Colon (tissue), 2 donors: ENCODE results near the gene BTN3A1.
"Not testable (repeated sequence)": the region's sequence is repeated elsewhere in the genome, so short reads cannot be mapped to it uniquely, and the experiment has no call there.

Source experiments
- FAIRE-seq: peaks from 2 replicates; lab custom pipeline; 2012; peaks lifted over from hg19 to GRCh38; lab: Jason Lieb, UNC
- donor health status: control.
- donor health status: control.

BTN3A1 gene

GRCh38 chr6:26415036-26415614, 13.1 kb downstream of the BTN3A1 start:
- FAIRE-seq: no peak

- no peak for FAIRE-seq
Observed at GRCh38 chr6:26415791-26416190, 13.7 kb downstream of the BTN3A1 start.

- FAIRE-seq: no peak
Observed at GRCh38 chr6:26416288-26416687, 14.2 kb downstream of the BTN3A1 start.

- FAIRE-seq: not testable (repeated sequence)
Observed at GRCh38 chr6:26418077-26418476, 16.0 kb downstream of the BTN3A1 start.

- not testable (repeated sequence) for FAIRE-seq
Observed at GRCh38 chr6:26418795-26419194, 16.7 kb downstream of the BTN3A1 start.

- FAIRE-seq: no peak
Observed at GRCh38 chr6:26420688-26421171, 18.7 kb downstream of the BTN3A1 start.

GRCh38 chr6:26421259-26422144, 19.4 kb downstream of the BTN3A1 start:
- no peak for FAIRE-seq

GRCh38 chr6:26422329-26422728, 20.3 kb downstream of the BTN3A1 start:
- FAIRE-seq: no peak

- FAIRE-seq: no peak
Observed at GRCh38 chr6:26426691-26427450, 24.8 kb downstream of the BTN3A1 start.

GRCh38 chr6:26427451-26427809, 25.4 kb downstream of the BTN3A1 start:
- FAIRE-seq: no peak

- no peak for FAIRE-seq
Observed at GRCh38 chr6:26428206-26428605, 26.1 kb downstream of the BTN3A1 start.

- FAIRE-seq: no peak
Observed at GRCh38 chr6:26430787-26431186, 28.7 kb downstream of the BTN3A1 start.

GRCh38 chr6:26431258-26432172, 29.4 kb downstream of the BTN3A1 start:
- FAIRE-seq: no peak

GRCh38 chr6:26432627-26433201, 30.6 kb downstream of the BTN3A1 start:
- no peak for FAIRE-seq

- not testable (repeated sequence) for FAIRE-seq
Observed at GRCh38 chr6:26433680-26434079, 31.6 kb downstream of the BTN3A1 start.

- no peak for FAIRE-seq
Observed at GRCh38 chr6:26436018-26436417, 33.9 kb downstream of the BTN3A1 start.

- FAIRE-seq: no peak
Observed at GRCh38 chr6:26437550-26437949, 35.5 kb downstream of the BTN3A1 start.

- FAIRE-seq: no peak
Observed at GRCh38 chr6:26438000-26438399, 35.9 kb downstream of the BTN3A1 start.

- FAIRE-seq: no peak
Observed at GRCh38 chr6:26439151-26440125, 37.4 kb downstream of the BTN3A1 start.

GRCh38 chr6:26440977-26441358, 38.9 kb downstream of the BTN3A1 start:
- FAIRE-seq: no peak
